K562 (cell line): Measurements from ENCODE around the gene ENO3. TPM values are rescaled to one million over a fixed set of nuclear protein-coding genes. Genes with fewer than 3 reads are reported as not detected.
A peak's percentile ranks its signal among the peaks of the same experiment; 100 is the strongest.

Experiments used
- CREB3L1 ChIP-seq: fragments of 450-650 bp; IDR thresholded peaks from 2 replicates; pipeline ENCODE4 v1.6.1; 2014; ENCODE audit warnings: low read depth, mild to moderate bottlenecking, moderate library complexity, borderline replicate concordance
- CREM ChIP-seq: IDR thresholded peaks from 2 replicates; pipeline ENCODE4 v1.6.1; 2014; ENCODE audit warnings: antibody characterized with exemption, low read depth
- CXXC5 ChIP-seq: fragments of 250-450 bp; sonication (Bioruptor Pico); IDR thresholded peaks from 2 replicates; pipeline ENCODE4 v1.8.0; 2022; ENCODE audit warnings: inconsistent platforms, mild to moderate bottlenecking, moderate library complexity
- ETV1 ChIP-seq: fragments of 450-650 bp; conservative IDR thresholded peaks from 2 replicates; pipeline ENCODE4 v1.6.1; 2016; ENCODE audit warnings: missing genetic modification characterization, control low read depth, low read depth, missing compliant biosample characterization
- HMG20A ChIP-seq: fragments of 450-650 bp; formaldehyde crosslinking; conservative IDR thresholded peaks from 2 replicates; pipeline ENCODE4 v1.4.0; 2020; ENCODE audit warnings: mild to moderate bottlenecking, mixed read lengths
- MNT ChIP-seq, 2 experiments: fragments of 450-650 bp; conservative IDR thresholded peaks; 2 replicates each; pipeline ENCODE4 v1.6.1; 2017; ENCODE audit warnings: mild to moderate bottlenecking in 2 of 2, moderate library complexity in 2 of 2
- NCOA6 ChIP-seq: fragments of 450-650 bp; IDR thresholded peaks from 2 replicates; pipeline ENCODE4 v1.6.1; 2017; ENCODE audit warnings: mild to moderate bottlenecking
- NONO ChIP-seq, 2 experiments: fragments of 200-400 bp in 1 of 2; fragments of 450-650 bp in 1 of 2; formaldehyde crosslinking in 1 of 2; IDR thresholded peaks; 2 replicates each; pipeline ENCODE4 v1.6.1; 2017; ENCODE audit warnings: low read depth in 2 of 2, mild to moderate bottlenecking in 2 of 2, moderate library complexity in 2 of 2, low read length in 1 of 2
- PHF20 ChIP-seq: fragments of 450-650 bp; IDR thresholded peaks from 2 replicates; pipeline ENCODE4 v1.6.1; 2018; ENCODE audit not compliant: partially characterized antibody
- SP2 ChIP-seq: IDR thresholded peaks from 2 replicates; pipeline ENCODE4 v1.6.1; 2011; ENCODE audit warnings: mild to moderate bottlenecking, low read depth, low read length, moderate library complexity; ENCODE audit not compliant: poor library complexity, severe bottlenecking; ENCODE audit errors: extremely low read depth
- SUPT5H ChIP-seq: fragments of 450-650 bp; IDR thresholded peaks from 2 replicates; pipeline ENCODE4 v1.6.1; 2016
- VEZF1 ChIP-seq: fragments of 200-800 bp; sonication (Bioruptor generic); IDR thresholded peaks from 2 replicates; pipeline ENCODE4 v1.6.1; 2017; ENCODE audit warnings: missing genetic modification characterization, missing compliant biosample characterization
- ZNF407 ChIP-seq: fragments of 450-650 bp; IDR thresholded peaks from 2 replicates; pipeline ENCODE4 v1.6.1; 2016; ENCODE audit warnings: low read depth
- ZNF830 ChIP-seq: fragments of 250-450 bp; sonication (Bioruptor Pico); IDR thresholded peaks from 2 replicates; pipeline ENCODE4 v1.5.0; 2021; ENCODE audit warnings: mild to moderate bottlenecking
- polyA plus RNA-seq, 8 experiments: library from polyadenylated mRNA; depleted of rRNA in 4 of 8; stranded (reverse) in 5 of 8; unstranded in 3 of 8; fragments of >200 nt; fragmentation: Nextera tagmentation in 2 of 8; fragmentation: Illumina TruSeq in 1 of 8; extraction: Ambion mirVana in 2 of 8; extraction: Trizol in 1 of 8; gene quantifications; 2 replicates each; pipeline versions ENCODE4 v1.2.1 to v1.2.3, GENCODE V29; 2011 to 2014; ENCODE audit warnings: inconsistent platforms in 1 of 8, missing spikeins in 1 of 8
- total RNA-seq, 7 experiments: library from RNA; depleted of rRNA in 6 of 7; stranded (reverse); fragments of >200 nt in 6 of 7; fragmentation: Illumina TruSeq in 2 of 7; extraction: Trizol in 2 of 7; gene quantifications; 2 replicates each; pipeline versions ENCODE4 v1.2.1 to v1.2.3, GENCODE V29; 2011 to 2021; ENCODE audit warnings: low replicate concordance in 1 of 7

ENO3 gene
- total and polyA plus RNA-seq, 9 of the 15 experiments (the other 6 are each of a cell fraction or from before 2014, with no cell fraction given) = 5.7 to 17.2 (median 9.9) TPM

GRCh38 chr17:4986951-4987766 is 36.2 kb downstream of the ENO3 start, which contains the start of gene CAMTA2 (continued):
- TF ChIP-seq CREB3L1 (peak; percentile 61; the same call in 1 of the 2 replicates), SUPT5H (peak; percentile 74), VEZF1 (CRISPR knock-in tag) (peak; percentile 98), CXXC5 (peak; percentile 91), CREM (peak; percentile 87), PHF20 (peak; percentile 87), NCOA6 (peak; percentile 54; the same call in 1 of the 2 replicates), ZNF407 (no peak), HMG20A (CRISPR knock-in tag) (no peak), ZNF830 (CRISPR knock-in tag) (no peak), SP2 (peak; percentile 57), ETV1 (tag) (peak; percentile 42), MNT (conservative IDR thresholded peaks at IDR 0.05) (peak; percentile 70 to 88), NONO (IDR thresholded peaks at IDR 0.05; ENCODE audit: low read depth in 2 of 2, low read length in 1 of 2) (peak in 1 of 2 experiments; percentile 52; a peak in 1 of 4 replicates)
